ENCODE measurements around the gene PITX2. TPM values are rescaled to one million over a fixed set of nuclear protein-coding genes. Genes with fewer than 3 reads are reported as not detected.

Gene PITX2
- total RNA-seq, 4 donors from 2014 or later = 3.5 to 31.3 (median 18.2) TPM

GRCh38 chr4:110653321-110654253, 30.7 kb upstream of the PITX2 start:
- ATAC-seq = no peak
- no peaks in the 10 kb centered on the region for H3K36me3 ChIP-seq
- H3K4me1 ChIP-seq = no peaks in the 10 kb centered on the region
- peaks cover 7% of the 10 kb centered on the region for H3K27me3 ChIP-seq
- no peak overlapping the region for H3K4me3 ChIP-seq
- TF ChIP-seq POLR2A (IDR thresholded peaks at IDR 0.05) = no peak
- no peak for TF ChIP-seq EP300 (IDR thresholded peaks at IDR 0.05)
- TF ChIP-seq POLR2AphosphoS5 (IDR thresholded peaks at IDR 0.05) = no peak
- no peak for TF ChIP-seq CTCF (IDR thresholded peaks at IDR 0.05)
- 78 to 91% methylated on average over 6 of the region's 6 CpGs for WGBS, 2 donors (ENCODE audit: low coverage in 1 of 2)
- no peaks in the 10 kb centered on the region for H3K9me3 ChIP-seq
- no peak overlapping the region for H3K27ac ChIP-seq

- no peaks in the 10 kb centered on the region for H3K9me3 ChIP-seq
- no peak overlapping the region for H3K4me3 ChIP-seq
- TF ChIP-seq CTCF (IDR thresholded peaks at IDR 0.05) (no peak), POLR2AphosphoS5 (IDR thresholded peaks at IDR 0.05) (no peak), EP300 (IDR thresholded peaks at IDR 0.05) (no peak), POLR2A (IDR thresholded peaks at IDR 0.05) (no peak)
- H3K4me1 ChIP-seq = no peaks in the 10 kb centered on the region
- no peak for ATAC-seq
- no peaks in the 10 kb centered on the region for H3K36me3 ChIP-seq
- peaks cover 48% of the 10 kb centered on the region for H3K27me3 ChIP-seq
- 75 to 86% methylated on average over 1 of the region's 1 CpG for WGBS, 2 donors (ENCODE audit: low coverage in 1 of 2)
- H3K27ac ChIP-seq = no peak overlapping the region
Observed at GRCh38 chr4:110644008-110644407, 21.1 kb upstream of the PITX2 start.

GRCh38 chr4:110643096-110643495, 20.2 kb upstream of the PITX2 start:
- ATAC-seq = no peak

GRCh38 chr4:110641218-110641617, 18.3 kb upstream of the PITX2 start:
- ATAC-seq = no peak

More at GRCh38 chr4:110643096-110643495, 20.2 kb upstream of the PITX2 start:
- no peaks in the 10 kb centered on the region for H3K36me3 ChIP-seq
- H3K4me1 ChIP-seq = no peaks in the 10 kb centered on the region
- TF ChIP-seq POLR2AphosphoS5 (IDR thresholded peaks at IDR 0.05) = no peak
- TF ChIP-seq POLR2A (IDR thresholded peaks at IDR 0.05) = no peak
- no peak overlapping the region for H3K4me3 ChIP-seq
- H3K27ac ChIP-seq = no peak overlapping the region
- 50 to 100% methylated on average over 1 of the region's 1 CpG for WGBS, 2 donors (ENCODE audit: low coverage in 1 of 2)
- H3K9me3 ChIP-seq = no peaks in the 10 kb centered on the region
- H3K27me3 ChIP-seq = peaks cover 57% of the 10 kb centered on the region

GRCh38 chr4:110640576-110640975, 17.7 kb upstream of the PITX2 start:
- Histone ChIP-seq H3K27me3 (peaks cover 82% of the 10 kb centered on the region), H3K36me3 (no peaks in the 10 kb centered on the region)
- no peak for TF ChIP-seq POLR2A (IDR thresholded peaks at IDR 0.05)
- no peak for TF ChIP-seq CTCF (IDR thresholded peaks at IDR 0.05)
- no peak for TF ChIP-seq EP300 (IDR thresholded peaks at IDR 0.05)
- TF ChIP-seq POLR2AphosphoS5 (IDR thresholded peaks at IDR 0.05) = no peak

More at GRCh38 chr4:110641218-110641617, 18.3 kb upstream of the PITX2 start:
- H3K36me3 ChIP-seq = no peaks in the 10 kb centered on the region
- no peak overlapping the region for H3K27ac ChIP-seq
- no peak for TF ChIP-seq POLR2AphosphoS5 (IDR thresholded peaks at IDR 0.05)
- TF ChIP-seq CTCF (IDR thresholded peaks at IDR 0.05) = no peak
- TF ChIP-seq EP300 (IDR thresholded peaks at IDR 0.05) = no peak
- no peak for TF ChIP-seq POLR2A (IDR thresholded peaks at IDR 0.05)
- peaks cover 76% of the 10 kb centered on the region for H3K27me3 ChIP-seq
- H3K9me3 ChIP-seq = no peaks in the 10 kb centered on the region
- peaks cover 0 to 18% (median 0%) of the 10 kb centered on the region in 3 donors for H3K4me1 ChIP-seq
- no peak overlapping the region for H3K4me3 ChIP-seq
- 21 to 72% methylated on average over 2 to 5 of the region's 18 CpGs for WGBS, 2 donors (ENCODE audit: low coverage in 1 of 2)

More at GRCh38 chr4:110640576-110640975, 17.7 kb upstream of the PITX2 start:
- no peaks in the 10 kb centered on the region for H3K9me3 ChIP-seq
- H3K4me3 ChIP-seq = no peak overlapping the region
- ATAC-seq = no peak
- no peak overlapping the region for H3K27ac ChIP-seq
- WGBS, 2 donors (ENCODE audit: low coverage in 1 of 2) = 21 to 66% methylated on average over 8 to 9 of the region's 9 CpGs
- peaks cover 0 to 20% (median 0%) of the 10 kb centered on the region in 3 donors for H3K4me1 ChIP-seq
